DOHH2 (cell line): ENCODE measurements around the gene RHBG.

Experiments
- EZH2phosphoT487 ChIP-seq: fragments of 200-600 bp; sonication (generic); IDR thresholded peaks from 2 replicates; pipeline ENCODE4 v1.6.1; 2017; ENCODE audit warnings: borderline replicate concordance, mild to moderate bottlenecking, antibody characterized with exemption, low read length, moderate library complexity, mixed read lengths
- TF ChIP-seq, protein P1 (sequence below): fragments of 200-600 bp; sonication (generic); IDR thresholded peaks from one replicate; pipeline ENCODE4 v1.5.1; 2014; ENCODE audit warnings: antibody characterized with exemption, mild to moderate bottlenecking, low read depth, low read length; ENCODE audit not compliant: poor library complexity, severe bottlenecking

DNA sequence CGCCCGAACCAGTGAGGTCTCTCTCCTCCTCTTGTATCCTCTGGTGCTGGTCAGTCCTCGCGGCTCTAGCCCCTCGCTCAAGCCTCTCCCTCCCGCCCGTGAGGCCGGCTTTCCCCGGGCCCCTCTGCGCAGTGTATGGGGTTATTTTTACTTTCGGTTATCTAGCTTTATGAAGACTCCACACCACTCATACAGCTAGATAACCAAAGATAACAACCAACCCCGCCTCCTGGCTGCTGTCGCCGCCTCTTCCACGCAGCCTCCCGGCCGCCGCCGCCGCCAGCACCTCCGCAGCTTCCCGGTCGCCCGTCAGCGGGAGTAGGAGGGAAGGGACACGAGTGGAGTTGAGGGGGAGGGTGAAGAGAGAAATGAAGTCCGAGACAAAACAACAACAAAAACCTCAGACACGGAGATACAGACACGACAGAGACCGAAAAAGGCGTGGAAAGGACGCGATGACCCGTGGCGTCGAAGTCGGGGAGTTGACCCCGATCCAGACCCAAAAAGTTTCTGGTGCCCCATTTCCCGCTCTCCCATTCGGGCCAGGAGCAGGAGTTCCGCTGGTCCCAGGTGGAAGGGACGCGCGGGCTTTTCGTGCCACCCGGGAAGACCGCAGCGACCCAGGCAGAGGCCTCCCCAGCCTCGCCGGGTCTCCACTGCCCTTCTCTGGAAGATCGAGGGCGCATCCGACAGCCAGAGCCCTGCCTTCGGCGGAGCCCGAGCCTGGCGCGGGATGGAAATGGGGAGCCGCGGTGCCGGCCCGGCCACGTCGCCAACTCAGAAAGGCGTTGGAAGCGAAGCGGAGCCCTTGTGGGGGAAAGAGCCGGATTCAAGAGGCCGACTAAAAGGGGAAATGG lies 51.4 kb downstream of the RHBG start:
- TF ChIP-seq, protein P1, sequence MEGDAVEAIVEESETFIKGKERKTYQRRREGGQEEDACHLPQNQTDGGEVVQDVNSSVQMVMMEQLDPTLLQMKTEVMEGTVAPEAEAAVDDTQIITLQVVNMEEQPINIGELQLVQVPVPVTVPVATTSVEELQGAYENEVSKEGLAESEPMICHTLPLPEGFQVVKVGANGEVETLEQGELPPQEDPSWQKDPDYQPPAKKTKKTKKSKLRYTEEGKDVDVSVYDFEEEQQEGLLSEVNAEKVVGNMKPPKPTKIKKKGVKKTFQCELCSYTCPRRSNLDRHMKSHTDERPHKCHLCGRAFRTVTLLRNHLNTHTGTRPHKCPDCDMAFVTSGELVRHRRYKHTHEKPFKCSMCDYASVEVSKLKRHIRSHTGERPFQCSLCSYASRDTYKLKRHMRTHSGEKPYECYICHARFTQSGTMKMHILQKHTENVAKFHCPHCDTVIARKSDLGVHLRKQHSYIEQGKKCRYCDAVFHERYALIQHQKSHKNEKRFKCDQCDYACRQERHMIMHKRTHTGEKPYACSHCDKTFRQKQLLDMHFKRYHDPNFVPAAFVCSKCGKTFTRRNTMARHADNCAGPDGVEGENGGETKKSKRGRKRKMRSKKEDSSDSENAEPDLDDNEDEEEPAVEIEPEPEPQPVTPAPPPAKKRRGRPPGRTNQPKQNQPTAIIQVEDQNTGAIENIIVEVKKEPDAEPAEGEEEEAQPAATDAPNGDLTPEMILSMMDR, result peak; percentile 11
- peak; percentile 99 for TF ChIP-seq EZH2phosphoT487
